Left ventricle myocardium inferior (tissue), 1 donor: ENCODE results near the gene RPAIN. TPM values are rescaled to one million over a fixed set of nuclear protein-coding genes. Genes with fewer than 3 reads are reported as not detected.

Source experiments
- DNase-seq: peaks from one replicate; pipeline ENCODE4 v3.0.0-alpha.2; 2020
- H3K27ac ChIP-seq: fragments of 200-600 bp; replicated peaks from 2 replicates; pipeline ENCODE4 v1.8.0; 2021
- H3K27me3 ChIP-seq: fragments of 200-600 bp; 2 replicates; pipeline ENCODE4 v1.8.0; 2021; ENCODE audit warnings: low read depth
- H3K36me3 ChIP-seq: fragments of 200-600 bp; 2 replicates; pipeline ENCODE4 v1.8.0; 2021
- H3K4me1 ChIP-seq: fragments of 200-600 bp; 2 replicates; pipeline ENCODE4 v1.8.0; 2021
- H3K4me3 ChIP-seq: fragments of 200-600 bp; 2 replicates; pipeline ENCODE4 v1.8.0; 2021; ENCODE audit warnings: mild to moderate bottlenecking, moderate library complexity
- H3K9me3 ChIP-seq: fragments of 200-600 bp; replicated peaks from 2 replicates; pipeline ENCODE4 v1.8.0; 2021
- CTCF ChIP-seq: fragments of 200-600 bp; IDR thresholded peaks from 2 replicates; pipeline ENCODE4 v1.8.0; 2021; ENCODE audit warnings: antibody characterized with exemption, mild to moderate bottlenecking, borderline replicate concordance
- intact Hi-C: fragments of 100-400 bp; cut with micrococcal nuclease; formaldehyde crosslinking; loops from one replicate; pipeline ENCODE4 v1.11.0; 2022
- total RNA-seq: library from RNA; stranded (reverse); fragmentation: NEBNext Ultra II Directional; extraction: Animal tissue kit (Norgen Biotek cat#: 25700); gene quantifications from one replicate; pipeline ENCODE4 v1.2.1, GENCODE V29; 2021
- donor health status: DM: no; HTN: yes; CAD: no; lungs with severe emphysema.

Gene RPAIN
- total RNA-seq, 1 donor from 2014 or later = 28.4 TPM

DNA sequence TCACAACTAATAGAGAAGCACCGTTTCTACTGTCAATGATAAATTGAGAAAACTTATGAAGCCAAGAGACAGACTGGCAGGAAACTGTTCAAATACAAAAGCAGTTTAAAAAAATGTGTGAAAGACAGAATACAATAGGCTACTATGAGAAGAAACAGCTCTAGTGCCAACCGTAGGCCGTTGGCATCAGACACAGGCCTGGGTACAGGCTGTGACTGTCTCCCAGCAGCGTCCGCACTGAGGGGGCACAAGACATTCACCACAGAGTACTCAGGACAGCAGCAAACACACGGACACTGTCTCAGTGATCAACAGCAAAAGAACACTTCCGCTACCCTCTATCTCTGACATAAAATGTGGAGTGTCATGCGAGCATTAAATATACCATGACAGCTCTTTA is 26.8 kb downstream of the RPAIN start:
- no peaks in the 10 kb centered on the region for H3K9me3 ChIP-seq
- no peak for DNase-seq
- no peaks in the 10 kb centered on the region for H3K4me1 ChIP-seq
- H3K36me3 ChIP-seq = peaks cover 84% of the 10 kb centered on the region
- H3K27ac ChIP-seq = no peak overlapping the region
- no peak overlapping the region for H3K4me3 ChIP-seq
- no peaks in the 10 kb centered on the region for H3K27me3 ChIP-seq
- intact Hi-C loops = no loop called here
- no peak for TF ChIP-seq CTCF

DNA sequence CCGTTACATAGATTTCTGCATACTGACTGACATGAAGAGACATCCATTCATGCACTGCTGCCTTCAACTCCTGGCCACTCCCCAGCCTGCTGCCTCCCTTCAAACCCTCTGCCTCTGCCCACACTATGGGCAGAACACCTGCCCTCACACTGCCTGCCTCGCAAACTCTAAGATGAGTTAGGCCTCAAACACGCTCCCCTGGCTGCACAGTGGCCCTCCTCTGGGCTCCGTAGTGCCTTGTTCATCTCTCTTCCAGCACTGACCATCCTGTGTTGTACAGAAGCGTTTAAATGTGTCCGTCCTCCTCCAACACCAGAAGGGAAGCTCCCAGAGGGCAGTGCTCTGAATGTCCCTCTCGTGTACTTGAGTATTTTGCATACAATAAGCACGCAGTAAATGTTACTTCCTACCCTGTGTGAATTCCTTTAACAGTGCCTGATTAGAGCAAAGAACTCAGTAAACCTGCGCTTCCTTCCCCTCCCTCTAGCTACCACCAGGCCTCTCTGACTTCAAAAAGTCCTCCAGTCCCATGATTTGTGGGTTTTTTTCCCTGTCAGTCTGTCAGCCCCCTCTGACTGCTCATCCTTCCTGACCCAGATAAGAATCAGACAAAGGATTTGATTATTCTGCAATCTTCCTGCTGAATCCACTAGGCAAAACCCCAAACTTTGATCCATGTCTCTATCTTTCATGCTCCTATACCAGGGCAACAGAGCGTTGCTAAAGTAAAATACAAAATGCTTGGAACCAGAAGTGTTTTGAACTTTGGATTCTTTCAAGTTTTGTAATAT is 44.9 kb downstream of the RPAIN start:
- no peaks in the 10 kb centered on the region for H3K27me3 ChIP-seq
- intact Hi-C loops = no loop called here
- H3K4me1 ChIP-seq = peaks cover 28% of the 10 kb centered on the region
- H3K4me3 ChIP-seq = no peak overlapping the region
- peaks cover 27% of the 10 kb centered on the region for H3K36me3 ChIP-seq
- H3K9me3 ChIP-seq = no peaks in the 10 kb centered on the region
- TF ChIP-seq CTCF = no peak
- no peak overlapping the region for H3K27ac ChIP-seq
- no peak for DNase-seq

DNA sequence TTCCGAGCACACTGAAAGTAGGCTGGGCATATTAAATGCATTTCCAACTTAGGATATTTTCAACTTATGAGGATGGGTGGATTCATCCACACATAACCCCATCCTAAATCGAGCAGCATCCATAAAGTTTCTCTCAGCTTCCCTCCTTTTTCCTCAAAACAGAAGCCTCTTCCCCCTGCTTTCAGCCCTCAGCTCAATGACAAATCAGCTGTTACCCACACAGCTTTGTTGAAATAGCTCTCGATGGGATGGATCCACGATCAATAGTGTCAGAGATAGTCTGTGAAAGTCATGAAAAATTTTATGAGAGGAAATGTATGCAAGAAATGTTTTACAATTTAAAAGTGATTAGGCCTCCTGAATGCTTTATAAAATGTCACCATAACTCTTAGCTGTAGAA is 46.3 kb downstream of the RPAIN start:
- peaks cover 13% of the 10 kb centered on the region for H3K36me3 ChIP-seq
- H3K27me3 ChIP-seq = no peaks in the 10 kb centered on the region
- intact Hi-C loops = no loop called here
- no peak for DNase-seq
- H3K4me1 ChIP-seq = peaks cover 28% of the 10 kb centered on the region
- H3K9me3 ChIP-seq = no peaks in the 10 kb centered on the region
- no peak overlapping the region for H3K4me3 ChIP-seq
- TF ChIP-seq CTCF = no peak
- no peak overlapping the region for H3K27ac ChIP-seq

DNA sequence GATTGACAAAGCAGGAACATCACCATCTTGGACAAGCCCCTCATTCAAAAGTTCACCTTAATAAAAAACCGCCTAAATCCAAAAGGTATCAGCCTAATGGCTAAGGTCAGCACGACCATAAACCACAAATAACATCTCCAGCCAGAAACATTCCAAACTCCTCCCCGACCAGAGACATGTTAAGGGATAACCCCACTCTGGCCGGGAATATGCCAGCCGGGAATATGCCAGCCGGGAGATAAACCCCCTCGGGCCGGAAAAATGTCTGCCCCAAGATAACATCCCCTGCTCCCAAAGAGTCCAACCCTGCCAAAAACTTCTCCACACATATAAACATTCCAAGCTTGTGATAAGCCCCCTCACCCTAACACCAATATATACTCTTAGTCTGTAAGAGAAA is 47.4 kb downstream of the RPAIN start:
- intact Hi-C loops = no loop called here
- TF ChIP-seq CTCF = no peak

DNA sequence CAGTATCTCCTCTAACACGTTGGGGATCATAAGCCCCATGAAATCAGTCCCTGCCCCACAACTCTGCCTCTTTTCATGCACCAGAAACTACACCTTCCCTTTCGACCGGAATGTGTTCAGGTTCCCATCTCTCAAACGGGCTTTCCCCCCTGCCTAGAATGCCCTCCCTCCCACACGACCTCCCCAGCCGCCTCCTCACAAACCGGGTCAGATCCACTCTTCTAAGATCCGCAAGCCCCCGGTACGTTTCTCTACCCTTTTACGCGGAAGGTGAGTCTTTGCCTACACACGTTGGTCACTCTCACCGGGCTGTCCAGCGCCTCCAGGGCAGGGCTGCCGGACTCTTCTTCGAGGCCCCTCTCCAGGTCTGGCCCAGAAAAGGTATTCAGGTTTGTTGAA is 48.1 kb downstream of the RPAIN start:
- Histone ChIP-seq H3K4me3 (peak overlapping the region; percentile 98), H3K4me1 (peaks cover 28% of the 10 kb centered on the region), H3K36me3 (peaks cover 10% of the 10 kb centered on the region), H3K9me3 (no peaks in the 10 kb centered on the region), H3K27me3 (no peaks in the 10 kb centered on the region), H3K27ac (peak overlapping the region; percentile 84)
- intact Hi-C loops = no loop called here
- DNase-seq = no peak
- TF ChIP-seq CTCF = no peak

More for the DNA sequence above, 47.4 kb downstream of the RPAIN start:
- no peak for DNase-seq
- peaks cover 7% of the 10 kb centered on the region for H3K36me3 ChIP-seq
- H3K4me3 ChIP-seq = peak overlapping the region; percentile 98
- H3K9me3 ChIP-seq = no peaks in the 10 kb centered on the region
- H3K27ac ChIP-seq = no peak overlapping the region
- H3K4me1 ChIP-seq = peaks cover 28% of the 10 kb centered on the region
- no peaks in the 10 kb centered on the region for H3K27me3 ChIP-seq
